ENCODE data around the gene PHOSPHO1.

DNA sequence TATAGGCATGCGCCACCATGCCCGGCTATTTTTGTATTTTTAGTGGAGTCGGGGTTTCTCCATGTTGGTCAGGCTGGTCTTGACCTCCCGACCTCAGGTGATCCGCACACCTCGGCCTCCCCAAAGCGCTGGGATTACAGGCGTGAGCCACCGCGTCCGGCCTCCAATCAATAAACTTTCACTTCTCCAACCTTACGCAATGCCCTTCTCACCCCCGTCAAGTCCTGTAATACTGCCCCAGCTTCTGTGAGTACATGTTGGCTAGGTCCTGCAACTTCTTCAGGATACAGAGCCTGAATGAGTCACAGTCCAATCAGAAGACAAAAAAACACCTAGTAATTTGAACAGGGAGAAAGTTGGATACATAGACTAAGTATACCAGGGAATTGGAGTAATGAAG lies 47.1 kb upstream of the PHOSPHO1 start:
- TF ChIP-seq POLR2A (IDR thresholded peaks at IDR 0.05; ENCODE audit: extremely low read depth, insufficient read length) (no peak), CTCF (IDR thresholded peaks at IDR 0.05; ENCODE audit: low read depth, low read length) (no peak), MAX (IDR thresholded peaks at IDR 0.05; ENCODE audit: low read depth, low read length) (no peak), MYC (IDR thresholded peaks at IDR 0.05; ENCODE audit: low read depth, low read length) (no peak)

Data from NB4 (cell line).